Psoas muscle (tissue), 8 donors: ENCODE data around the gene EPB41L4A. TPM values are rescaled to one million over a fixed set of nuclear protein-coding genes. Genes with fewer than 3 reads are reported as not detected.
"Not testable (repeated sequence)": the region's sequence is repeated elsewhere in the genome, so short reads cannot be mapped to it uniquely, and the experiment has no call there.

Experiments
- ATAC-seq, 4 donors: fragments of 200-7000 bp; cut with Tn5 transposase; one replicate each; pipeline ENCODE4 v1.9.1; 2020; ENCODE audit warnings: moderate library complexity in 3 of 4, mild to moderate bottlenecking in 2 of 4
- DNase-seq, 2 donors: peaks; one replicate each; pipeline ENCODE4 v3.0.0-alpha.2; 2020
- H3K27ac ChIP-seq: fragments of 200-600 bp; one replicate; pipeline ENCODE4 v1.8.0; 2022
- H3K27me3 ChIP-seq, 3 donors: fragments of 200-600 bp in 1 of 3; one replicate each; pipeline versions ENCODE4 v1.6.1 to v1.8.0; 2013 to 2022; ENCODE audit warnings: low read length in 2 of 3, mild to moderate bottlenecking in 2 of 3, moderate library complexity in 1 of 3; ENCODE audit not compliant: insufficient read depth in 3 of 3
- H3K36me3 ChIP-seq, 2 donors: fragments of 200-600 bp in 1 of 2; one replicate each; pipeline versions ENCODE4 v1.6.1 to v1.8.0; 2013 to 2022; ENCODE audit warnings: low read depth in 1 of 2, mild to moderate bottlenecking in 1 of 2, moderate library complexity in 1 of 2; ENCODE audit not compliant: insufficient read depth in 1 of 2
- H3K4me1 ChIP-seq: fragments of 200-600 bp; one replicate; pipeline ENCODE4 v1.8.0; 2022
- H3K4me3 ChIP-seq: fragments of 200-600 bp; one replicate; pipeline ENCODE4 v1.8.0; 2022; ENCODE audit warnings: mild to moderate bottlenecking
- H3K9me3 ChIP-seq: fragments of 200-600 bp; one replicate; pipeline ENCODE4 v1.8.0; 2022
- CTCF ChIP-seq: fragments of 200-600 bp; IDR thresholded peaks from one replicate; pipeline ENCODE4 v1.8.0; 2022; ENCODE audit warnings: antibody characterized with exemption
- WGBS, 3 donors: extraction: QIAGEN DNeasy Blood & Tissue Kit; methylation state at CpG; one replicate each; pipeline versions ENCODE4 v1.1.6 to v1.1.7; 2013; 5-methylcytosine and 5-hydroxymethylcytosine counted together
- intact Hi-C, 2 donors: fragments of 100-400 bp; cut with DNase I; formaldehyde crosslinking; loops; one replicate each; pipeline versions ENCODE4 v1.11.0 to v1.14.2; 2022
- polyA plus RNA-seq, 3 donors: library from polyadenylated mRNA; stranded (reverse); fragments of 200-250 nt; gene quantifications; one replicate each; pipeline ENCODE4 v1.2.3, GENCODE V29; 2013
- total RNA-seq, 4 donors: library from RNA; stranded (reverse); fragmentation: NEBNext Ultra II Directional in 2 of 4; extraction: Animal tissue kit (Norgen Biotek cat#: 25700) in 2 of 4; gene quantifications; one replicate each; pipeline versions ENCODE4 v1.2.1 to v1.2.4, GENCODE V29; 2021 to 2023
- donor health status: healthy with polysubstance abuse.
- donor health status: DM: no; HTN: no; CAD: no; lungs with moderate emphysema.
- donor health status: Bipolar disorder and iron deficiency.
- donor health status: healthy.
- donor health status: DM: yes; HTN: yes; CAD: no.
- donor health status: DM: no; HTN: no; CAD: no.
- donor health status: DM: no; HTN: no; CAD: no.
- donor health status: DM: yes; HTN: yes; CAD: no.

EPB41L4A gene
- total and polyA plus RNA-seq, 7 donors = 1.0 to 7.2 (median 1.9) TPM

GRCh38 chr5:112217843-112218579, 201.1 kb downstream of the EPB41L4A start:
- ATAC-seq = peak in 2 of 4 donors; percentile 41 to 43
- H3K9me3 ChIP-seq = no peaks in the 10 kb centered on the region
- peaks cover 6% of the 10 kb centered on the region for H3K4me1 ChIP-seq
- H3K27ac ChIP-seq = no peak overlapping the region
- no peak for TF ChIP-seq CTCF
- intact Hi-C loops = no loop called here
- 48 to 63% (median 57%) methylated on average over 5 of the region's 5 CpGs for WGBS, 3 donors
- H3K36me3 ChIP-seq = no peaks in the 10 kb centered on the region
- no peak for DNase-seq
- H3K27me3 ChIP-seq = no peaks in the 10 kb centered on the region
- no peak overlapping the region for H3K4me3 ChIP-seq

GRCh38 chr5:112216140-112216539, 202.9 kb downstream of the EPB41L4A start:
- intact Hi-C loops = no loop called here
- 89 to 90% (median 89%) methylated on average over 3 of the region's 3 CpGs for WGBS, 3 donors
- DNase-seq (no peak), ATAC-seq (no peak)
- no peak overlapping the region for H3K27ac ChIP-seq
- no peak for TF ChIP-seq CTCF
- H3K4me3 ChIP-seq = no peak overlapping the region
- H3K9me3 ChIP-seq = no peaks in the 10 kb centered on the region
- no peaks in the 10 kb centered on the region for H3K27me3 ChIP-seq
- H3K4me1 ChIP-seq = peaks cover 6% of the 10 kb centered on the region
- no peaks in the 10 kb centered on the region for H3K36me3 ChIP-seq

GRCh38 chr5:112210430-112211005, 208.6 kb downstream of the EPB41L4A start:
- Histone ChIP-seq H3K36me3 (no peaks in the 10 kb centered on the region), H3K4me3 (no peak overlapping the region), H3K27me3 (no peaks in the 10 kb centered on the region), H3K4me1 (no peaks in the 10 kb centered on the region), H3K9me3 (no peaks in the 10 kb centered on the region), H3K27ac (no peak overlapping the region)
- intact Hi-C loops = loop anchor here (1.0 to 2.0 kb wide), 2 partner anchors 208 to 210 kb away; partner anchors contain the start of gene EPB41L4A (in 1 of the 2)
- 56 to 64% (median 56%) methylated on average over 6 of the region's 6 CpGs for WGBS, 3 donors
- ATAC-seq (peak; percentile 51 to 84 (median 63)), DNase-seq (peak in 1 of 2 donors; percentile 50)
- TF ChIP-seq CTCF = peak; percentile 67

- H3K36me3 ChIP-seq = no peaks in the 10 kb centered on the region
- no peak for TF ChIP-seq CTCF
- WGBS, 3 donors = 93 to 94% (median 93%) methylated on average over 4 of the region's 4 CpGs
- no peaks in the 10 kb centered on the region for H3K9me3 ChIP-seq
- no peak overlapping the region for H3K27ac ChIP-seq
- H3K4me3 ChIP-seq = no peak overlapping the region
- ATAC-seq = no peak
- H3K4me1 ChIP-seq = no peaks in the 10 kb centered on the region
- DNase-seq = no peak
- intact Hi-C loops = loop anchor here in 1 of 2 donors (2.0 kb wide), 1 partner anchor 74 kb away; no protein-coding TSS in a partner anchor
- H3K27me3 ChIP-seq = no peaks in the 10 kb centered on the region
These were observed 210.1 kb downstream of the EPB41L4A start for GRCh38 chr5:112208699-112209615.

- not testable (repeated sequence) for H3K27ac ChIP-seq, H3K9me3 ChIP-seq, DNase-seq, H3K27me3 ChIP-seq, H3K36me3 ChIP-seq, H3K4me3 ChIP-seq, H3K4me1 ChIP-seq, ATAC-seq
- WGBS, 3 donors = 95 to 99% (median 99%) methylated on average over 3 of the region's 3 CpGs
- intact Hi-C loops = loop anchor here in 1 of 2 donors (2.0 kb wide), 1 partner anchor 75 kb away; no protein-coding TSS in a partner anchor
These were observed 210.9 kb downstream of the EPB41L4A start for GRCh38 chr5:112208195-112208594.
